ENCODE results near the gene GPX3.
A peak's percentile ranks its signal among the peaks of the same experiment; 100 is the strongest.

GPX3 gene

GRCh38 chr5:151019331-151019730 lies 1.1 kb upstream of the GPX3 start:
- TF ChIP-seq CTCF (IDR thresholded peaks at IDR 0.05; ENCODE audit: low read length, missing control alignments): no peak
- H3K4me3 ChIP-seq (replicated peaks; ENCODE audit: low read depth, low read length): no peak overlapping the region
- DNase-seq (ENCODE audit: low read depth): no peak

GRCh38 chr5:151021746-151022145 lies 1.4 kb downstream of the GPX3 start:
- DNase-seq (ENCODE audit: low read depth): no peak
- H3K4me3 ChIP-seq (replicated peaks; ENCODE audit: low read depth, low read length): no peak overlapping the region
- no peak for TF ChIP-seq CTCF (IDR thresholded peaks at IDR 0.05; ENCODE audit: low read length, missing control alignments)

GRCh38 chr5:151022511-151023018 lies 2.2 kb downstream of the GPX3 start:
- H3K4me3 ChIP-seq (replicated peaks; ENCODE audit: low read depth, low read length): no peak overlapping the region
- peak; percentile 63 for DNase-seq (ENCODE audit: low read depth)
- no peak for TF ChIP-seq CTCF (IDR thresholded peaks at IDR 0.05; ENCODE audit: low read length, missing control alignments)

GRCh38 chr5:151023047-151023615 lies 2.7 kb downstream of the GPX3 start:
- peak; percentile 76 for DNase-seq (ENCODE audit: low read depth)
- TF ChIP-seq CTCF (IDR thresholded peaks at IDR 0.05; ENCODE audit: low read length, missing control alignments): no peak
- no peak overlapping the region for H3K4me3 ChIP-seq (replicated peaks; ENCODE audit: low read depth, low read length)

- DNase-seq (ENCODE audit: low read depth): peak; percentile 76
- H3K4me3 ChIP-seq (replicated peaks; ENCODE audit: low read depth, low read length): no peak overlapping the region
- TF ChIP-seq CTCF (IDR thresholded peaks at IDR 0.05; ENCODE audit: low read length, missing control alignments): no peak
Measured at GRCh38 chr5:151023651-151024050, 3.3 kb downstream of the GPX3 start.

GRCh38 chr5:151024440-151025249 lies 4.3 kb downstream of the GPX3 start:
- DNase-seq (ENCODE audit: low read depth): no peak
- no peak overlapping the region for H3K4me3 ChIP-seq (replicated peaks; ENCODE audit: low read depth, low read length)
- no peak for TF ChIP-seq CTCF (IDR thresholded peaks at IDR 0.05; ENCODE audit: low read length, missing control alignments)

Measured in fibroblast of pulmonary artery (primary cell).